SK-N-SH treated with all-trans-retinoic acid at 6 μM for 48 hours (cell line): Measurements from ENCODE around the gene ERH.

Experiments used
- PPARA ChIP-seq: fragments of 250-450 bp; sonication (Bioruptor Pico); IDR thresholded peaks from 2 replicates; pipeline ENCODE4 v1.5.0; 2020; ENCODE audit warnings: mild to moderate bottlenecking, borderline replicate concordance
- SNAI2 ChIP-seq: fragments of 250-450 bp; sonication (Bioruptor Pico); IDR thresholded peaks from 2 replicates; pipeline ENCODE4 v1.5.0; 2020; ENCODE audit warnings: mild to moderate bottlenecking, moderate library complexity
- ZFP30 ChIP-seq: fragments of 450-650 bp; formaldehyde crosslinking; IDR thresholded peaks from 2 replicates; pipeline ENCODE4 v1.5.0; 2022; ENCODE audit warnings: mild to moderate bottlenecking, moderate library complexity
- ZNF565 ChIP-seq: fragments of 450-650 bp; formaldehyde crosslinking; conservative IDR thresholded peaks from 2 replicates; pipeline ENCODE4 v1.5.0; 2020; ENCODE audit warnings: low read depth, mild to moderate bottlenecking, moderate library complexity
- TF ChIP-seq, protein P1 (sequence below): fragments of 250-450 bp; sonication (Bioruptor Pico); IDR thresholded peaks from 2 replicates; pipeline ENCODE4 v1.5.1; 2020; ENCODE audit warnings: low read depth, mild to moderate bottlenecking, moderate library complexity
- TF ChIP-seq, protein P2 (sequence below): fragments of 250-450 bp; sonication (Bioruptor Pico); IDR thresholded peaks from 2 replicates; pipeline ENCODE4 v1.8.0; 2020; ENCODE audit warnings: mild to moderate bottlenecking, moderate library complexity, borderline replicate concordance

DNA sequence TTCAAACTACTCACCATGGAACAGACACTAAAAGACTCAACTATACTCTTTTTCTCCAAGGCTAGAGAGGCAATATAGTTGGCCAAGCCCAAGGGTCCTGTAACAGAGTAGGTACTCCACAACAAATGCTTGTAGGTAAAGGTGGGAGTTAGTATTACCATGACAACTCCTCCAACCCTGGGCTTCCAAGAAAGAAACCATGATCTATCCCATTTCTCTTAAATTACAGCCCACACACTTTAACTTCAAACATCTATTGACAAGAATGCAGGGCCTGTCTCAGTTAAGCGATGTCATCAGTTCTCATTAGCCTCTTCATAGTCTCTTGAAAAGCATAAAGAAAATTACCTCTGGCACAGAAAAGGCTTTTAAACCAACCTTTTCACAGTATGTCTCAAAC is 25.0 kb downstream of the ERH start:
- TF ChIP-seq ZFP30 (CRISPR knock-in tag), result no peak
- no peak for TF ChIP-seq ZNF565 (CRISPR knock-in tag)
- TF ChIP-seq, protein P1, sequence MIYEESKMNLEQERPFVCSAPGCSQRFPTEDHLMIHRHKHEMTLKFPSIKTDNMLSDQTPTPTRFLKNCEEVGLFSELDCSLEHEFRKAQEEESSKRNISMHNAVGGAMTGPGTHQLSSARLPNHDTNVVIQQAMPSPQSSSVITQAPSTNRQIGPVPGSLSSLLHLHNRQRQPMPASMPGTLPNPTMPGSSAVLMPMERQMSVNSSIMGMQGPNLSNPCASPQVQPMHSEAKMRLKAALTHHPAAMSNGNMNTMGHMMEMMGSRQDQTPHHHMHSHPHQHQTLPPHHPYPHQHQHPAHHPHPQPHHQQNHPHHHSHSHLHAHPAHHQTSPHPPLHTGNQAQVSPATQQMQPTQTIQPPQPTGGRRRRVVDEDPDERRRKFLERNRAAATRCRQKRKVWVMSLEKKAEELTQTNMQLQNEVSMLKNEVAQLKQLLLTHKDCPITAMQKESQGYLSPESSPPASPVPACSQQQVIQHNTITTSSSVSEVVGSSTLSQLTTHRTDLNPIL (CRISPR knock-in tag), result no peak
- TF ChIP-seq, protein P2, sequence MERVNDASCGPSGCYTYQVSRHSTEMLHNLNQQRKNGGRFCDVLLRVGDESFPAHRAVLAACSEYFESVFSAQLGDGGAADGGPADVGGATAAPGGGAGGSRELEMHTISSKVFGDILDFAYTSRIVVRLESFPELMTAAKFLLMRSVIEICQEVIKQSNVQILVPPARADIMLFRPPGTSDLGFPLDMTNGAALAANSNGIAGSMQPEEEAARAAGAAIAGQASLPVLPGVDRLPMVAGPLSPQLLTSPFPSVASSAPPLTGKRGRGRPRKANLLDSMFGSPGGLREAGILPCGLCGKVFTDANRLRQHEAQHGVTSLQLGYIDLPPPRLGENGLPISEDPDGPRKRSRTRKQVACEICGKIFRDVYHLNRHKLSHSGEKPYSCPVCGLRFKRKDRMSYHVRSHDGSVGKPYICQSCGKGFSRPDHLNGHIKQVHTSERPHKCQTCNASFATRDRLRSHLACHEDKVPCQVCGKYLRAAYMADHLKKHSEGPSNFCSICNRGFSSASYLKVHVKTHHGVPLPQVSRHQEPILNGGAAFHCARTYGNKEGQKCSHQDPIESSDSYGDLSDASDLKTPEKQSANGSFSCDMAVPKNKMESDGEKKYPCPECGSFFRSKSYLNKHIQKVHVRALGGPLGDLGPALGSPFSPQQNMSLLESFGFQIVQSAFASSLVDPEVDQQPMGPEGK (CRISPR knock-in tag), result no peak
- no peak for TF ChIP-seq PPARA
- TF ChIP-seq SNAI2 (CRISPR knock-in tag), result no peak
